Measurements from ENCODE around the gene ANKRD16.

GRCh38 chr10:5882961-5883360 lies 6.7 kb downstream of the ANKRD16 start:
- TF ChIP-seq POLR2AphosphoS5 (IDR thresholded peaks at IDR 0.05; ENCODE audit: borderline replicate concordance, low read depth, low read length), result no peak
- TF ChIP-seq EZH2 (IDR thresholded peaks at IDR 0.05), result no peak
- no peak for TF ChIP-seq FOXP2 (optimal IDR thresholded peaks at IDR 0.05; ENCODE audit: control extremely low read depth, extremely low read length, insufficient read depth)

All from SK-N-MC (cell line).